HG03565 (cell line): Measurements from ENCODE around the gene PCCB.
"Not testable (repeated sequence)": the region's sequence is repeated elsewhere in the genome, so short reads cannot be mapped to it uniquely, and the experiment has no call there.

Experiments used
- ATAC-seq: cut with Tn5 transposase; IDR thresholded peaks from one replicate; pipeline ENCODE4 v1.9.1; 2021; ENCODE audit warnings: mild to moderate bottlenecking, moderate library complexity; ENCODE audit not compliant: unreplicated experiment

PCCB gene

GRCh38 chr3:136261826-136262225 is 11.7 kb downstream of the PCCB start:
- ATAC-seq = no peak

GRCh38 chr3:136262559-136262958 is 12.4 kb downstream of the PCCB start:
- ATAC-seq = no peak

- ATAC-seq = no peak
Measured at GRCh38 chr3:136263251-136263650, 13.1 kb downstream of the PCCB start.

- peak; percentile 70 for ATAC-seq
Measured at GRCh38 chr3:136266468-136267125, 16.5 kb downstream of the PCCB start.

- ATAC-seq = no peak
Measured at GRCh38 chr3:136267235-136267634, 17.1 kb downstream of the PCCB start.

- ATAC-seq = peak; percentile 74
Measured at GRCh38 chr3:136270179-136270578, 20.0 kb downstream of the PCCB start.

GRCh38 chr3:136271626-136272025 is 21.5 kb downstream of the PCCB start:
- ATAC-seq = not testable (repeated sequence)

- no peak for ATAC-seq
Measured at GRCh38 chr3:136276049-136276755, 26.1 kb downstream of the PCCB start.

- no peak for ATAC-seq
Measured at GRCh38 chr3:136277115-136277514, 27.0 kb downstream of the PCCB start.

- no peak for ATAC-seq
Measured at GRCh38 chr3:136277634-136278033, 27.5 kb downstream of the PCCB start.

GRCh38 chr3:136279092-136279491 is 29.0 kb downstream of the PCCB start:
- no peak for ATAC-seq

GRCh38 chr3:136280961-136281360 is 30.8 kb downstream of the PCCB start:
- ATAC-seq = no peak

- ATAC-seq = no peak
Measured at GRCh38 chr3:136281966-136282520, 31.9 kb downstream of the PCCB start.

- ATAC-seq = no peak
Measured at GRCh38 chr3:136283627-136284026, 33.5 kb downstream of the PCCB start.

- no peak for ATAC-seq
Measured at GRCh38 chr3:136291302-136291701, 41.2 kb downstream of the PCCB start.

GRCh38 chr3:136292500-136292899 is 42.4 kb downstream of the PCCB start:
- ATAC-seq = no peak

- no peak for ATAC-seq
Measured at GRCh38 chr3:136293279-136293678, 43.1 kb downstream of the PCCB start.

GRCh38 chr3:136294176-136294575 is 44.0 kb downstream of the PCCB start:
- ATAC-seq = no peak

GRCh38 chr3:136296960-136297359 is 46.8 kb downstream of the PCCB start:
- no peak for ATAC-seq

- no peak for ATAC-seq
Measured at GRCh38 chr3:136297826-136298225, 47.7 kb downstream of the PCCB start.

GRCh38 chr3:136300444-136300843 is 50.3 kb downstream of the PCCB start:
- ATAC-seq = no peak

- no peak for ATAC-seq
Measured at GRCh38 chr3:136305879-136306278, 55.7 kb downstream of the PCCB start.
